Activated T-cell treated with anti-CD3 and anti-CD28 coated beads, Interleukin-2, amount 50 U/mL, for 24 hours (primary cell): Measurements from ENCODE around the gene PAPPA2.
"Not testable (repeated sequence)": the region's sequence is repeated elsewhere in the genome, so short reads cannot be mapped to it uniquely, and the experiment has no call there.

Source experiments
- DNase-seq: peaks from one replicate; pipeline ENCODE4 v3.0.0-alpha.2; 2020
- H3K27ac Mint-ChIP-seq: 2 replicates; pipeline ENCODE4 v1.8.0; 2020; ENCODE audit warnings: mild to moderate bottlenecking, mixed read lengths
- H3K27me3 Mint-ChIP-seq: 2 replicates; pipeline ENCODE4 v1.8.0; 2020; ENCODE audit warnings: mixed read lengths
- H3K36me3 Mint-ChIP-seq: 2 replicates; pipeline ENCODE4 v1.8.0; 2020; ENCODE audit warnings: low read depth, mixed read lengths
- H3K4me1 Mint-ChIP-seq: 2 replicates; pipeline ENCODE4 v1.8.0; 2020; ENCODE audit warnings: low read depth, mixed read lengths
- H3K4me3 Mint-ChIP-seq: 2 replicates; pipeline ENCODE4 v1.8.0; 2020; ENCODE audit warnings: mild to moderate bottlenecking, moderate library complexity, mixed read lengths
- H3K9me3 Mint-ChIP-seq: 2 replicates; pipeline ENCODE4 v1.8.0; 2020; ENCODE audit warnings: mixed read lengths

The PAPPA2 gene

GRCh38 chr1:176744142-176744541, 281.2 kb downstream of the PAPPA2 start:
- Mint-ChIP-seq H3K27ac (no peak overlapping the region), H3K4me1 (no peaks in the 10 kb centered on the region), H3K9me3 (peaks cover 7% of the 10 kb centered on the region), H3K27me3 (no peaks in the 10 kb centered on the region), H3K36me3 (no peaks in the 10 kb centered on the region), H3K4me3 (no peak overlapping the region)
- no peak for DNase-seq

GRCh38 chr1:176745945-176746344, 283.0 kb downstream of the PAPPA2 start:
- no peaks in the 10 kb centered on the region for H3K4me1 Mint-ChIP-seq
- H3K9me3 Mint-ChIP-seq = peaks cover 9% of the 10 kb centered on the region
- no peak for DNase-seq
- no peak overlapping the region for H3K4me3 Mint-ChIP-seq
- no peaks in the 10 kb centered on the region for H3K36me3 Mint-ChIP-seq
- no peaks in the 10 kb centered on the region for H3K27me3 Mint-ChIP-seq
- H3K27ac Mint-ChIP-seq = no peak overlapping the region

GRCh38 chr1:176752505-176752904, 289.5 kb downstream of the PAPPA2 start:
- Mint-ChIP-seq H3K4me3 (no peak overlapping the region), H3K27ac (no peak overlapping the region), H3K36me3 (no peaks in the 10 kb centered on the region), H3K9me3 (peaks cover 10% of the 10 kb centered on the region), H3K27me3 (no peaks in the 10 kb centered on the region), H3K4me1 (no peaks in the 10 kb centered on the region)
- DNase-seq = no peak

GRCh38 chr1:176754676-176755075, 291.7 kb downstream of the PAPPA2 start:
- no peaks in the 10 kb centered on the region for H3K36me3 Mint-ChIP-seq
- no peak overlapping the region for H3K27ac Mint-ChIP-seq
- H3K27me3 Mint-ChIP-seq = no peaks in the 10 kb centered on the region
- no peaks in the 10 kb centered on the region for H3K4me1 Mint-ChIP-seq
- no peak overlapping the region for H3K4me3 Mint-ChIP-seq
- H3K9me3 Mint-ChIP-seq = peaks cover 5% of the 10 kb centered on the region
- no peak for DNase-seq

- H3K36me3 Mint-ChIP-seq, H3K9me3 Mint-ChIP-seq, DNase-seq, H3K27me3 Mint-ChIP-seq, H3K4me3 Mint-ChIP-seq, H3K4me1 Mint-ChIP-seq, H3K27ac Mint-ChIP-seq: not testable (repeated sequence)
These were observed 293.8 kb downstream of the PAPPA2 start for GRCh38 chr1:176756817-176757216.

GRCh38 chr1:176765608-176766007, 302.6 kb downstream of the PAPPA2 start:
- H3K27me3 Mint-ChIP-seq = peaks cover 3% of the 10 kb centered on the region
- no peaks in the 10 kb centered on the region for H3K9me3 Mint-ChIP-seq
- no peaks in the 10 kb centered on the region for H3K36me3 Mint-ChIP-seq
- no peaks in the 10 kb centered on the region for H3K4me1 Mint-ChIP-seq
- no peak overlapping the region for H3K27ac Mint-ChIP-seq
- H3K4me3 Mint-ChIP-seq = no peak overlapping the region
- no peak for DNase-seq

- no peaks in the 10 kb centered on the region for H3K4me1 Mint-ChIP-seq
- peaks cover 3% of the 10 kb centered on the region for H3K27me3 Mint-ChIP-seq
- DNase-seq = no peak
- H3K36me3 Mint-ChIP-seq = no peaks in the 10 kb centered on the region
- H3K4me3 Mint-ChIP-seq = no peak overlapping the region
- no peaks in the 10 kb centered on the region for H3K9me3 Mint-ChIP-seq
- no peak overlapping the region for H3K27ac Mint-ChIP-seq
These were observed 303.8 kb downstream of the PAPPA2 start for GRCh38 chr1:176766779-176767178.

GRCh38 chr1:176767714-176768136, 304.8 kb downstream of the PAPPA2 start:
- DNase-seq = no peak
- Mint-ChIP-seq H3K4me1 (no peaks in the 10 kb centered on the region), H3K27me3 (peaks cover 3% of the 10 kb centered on the region), H3K9me3 (no peaks in the 10 kb centered on the region), H3K4me3 (no peak overlapping the region), H3K36me3 (no peaks in the 10 kb centered on the region), H3K27ac (no peak overlapping the region)

GRCh38 chr1:176768532-176768931, 305.6 kb downstream of the PAPPA2 start:
- Mint-ChIP-seq H3K4me3 (no peak overlapping the region), H3K36me3 (no peaks in the 10 kb centered on the region), H3K27me3 (peaks cover 3% of the 10 kb centered on the region), H3K4me1 (no peaks in the 10 kb centered on the region), H3K27ac (no peak overlapping the region), H3K9me3 (no peaks in the 10 kb centered on the region)
- DNase-seq = no peak

GRCh38 chr1:176770066-176770465, 307.1 kb downstream of the PAPPA2 start:
- H3K27ac Mint-ChIP-seq = no peak overlapping the region
- H3K4me1 Mint-ChIP-seq = no peaks in the 10 kb centered on the region
- H3K9me3 Mint-ChIP-seq = no peaks in the 10 kb centered on the region
- no peak for DNase-seq
- no peak overlapping the region for H3K4me3 Mint-ChIP-seq
- H3K36me3 Mint-ChIP-seq = no peaks in the 10 kb centered on the region
- H3K27me3 Mint-ChIP-seq = peaks cover 3% of the 10 kb centered on the region

GRCh38 chr1:176773038-176773437, 310.1 kb downstream of the PAPPA2 start:
- H3K4me1 Mint-ChIP-seq = no peaks in the 10 kb centered on the region
- no peak for DNase-seq
- no peak overlapping the region for H3K4me3 Mint-ChIP-seq
- no peaks in the 10 kb centered on the region for H3K9me3 Mint-ChIP-seq
- H3K36me3 Mint-ChIP-seq = no peaks in the 10 kb centered on the region
- H3K27ac Mint-ChIP-seq = no peak overlapping the region
- no peaks in the 10 kb centered on the region for H3K27me3 Mint-ChIP-seq

GRCh38 chr1:176774224-176774623, 311.2 kb downstream of the PAPPA2 start:
- H3K36me3 Mint-ChIP-seq = no peaks in the 10 kb centered on the region

GRCh38 chr1:176775378-176775777, 312.4 kb downstream of the PAPPA2 start:
- no peaks in the 10 kb centered on the region for H3K9me3 Mint-ChIP-seq
- no peak overlapping the region for H3K4me3 Mint-ChIP-seq
- DNase-seq = no peak
- no peaks in the 10 kb centered on the region for H3K27me3 Mint-ChIP-seq
- no peaks in the 10 kb centered on the region for H3K36me3 Mint-ChIP-seq
- no peaks in the 10 kb centered on the region for H3K4me1 Mint-ChIP-seq
- no peak overlapping the region for H3K27ac Mint-ChIP-seq

More at GRCh38 chr1:176774224-176774623, 311.2 kb downstream of the PAPPA2 start:
- no peak overlapping the region for H3K4me3 Mint-ChIP-seq
- DNase-seq = no peak
- H3K9me3 Mint-ChIP-seq = no peaks in the 10 kb centered on the region
- H3K4me1 Mint-ChIP-seq = no peaks in the 10 kb centered on the region
- H3K27me3 Mint-ChIP-seq = no peaks in the 10 kb centered on the region
- no peak overlapping the region for H3K27ac Mint-ChIP-seq

- Mint-ChIP-seq H3K4me3 (no peak overlapping the region), H3K4me1 (no peaks in the 10 kb centered on the region), H3K27me3 (no peaks in the 10 kb centered on the region), H3K36me3 (no peaks in the 10 kb centered on the region), H3K27ac (no peak overlapping the region), H3K9me3 (no peaks in the 10 kb centered on the region)
- no peak for DNase-seq
These were observed 313.0 kb downstream of the PAPPA2 start for GRCh38 chr1:176775996-176776395.

GRCh38 chr1:176778056-176778455, 315.1 kb downstream of the PAPPA2 start:
- no peak for DNase-seq
- H3K4me1 Mint-ChIP-seq = no peaks in the 10 kb centered on the region
- no peaks in the 10 kb centered on the region for H3K27me3 Mint-ChIP-seq
- no peaks in the 10 kb centered on the region for H3K9me3 Mint-ChIP-seq
- no peak overlapping the region for H3K4me3 Mint-ChIP-seq
- H3K27ac Mint-ChIP-seq = no peak overlapping the region
- H3K36me3 Mint-ChIP-seq = no peaks in the 10 kb centered on the region

GRCh38 chr1:176779992-176780328, 317.0 kb downstream of the PAPPA2 start:
- DNase-seq = no peak
- H3K4me3 Mint-ChIP-seq = no peak overlapping the region
- no peaks in the 10 kb centered on the region for H3K4me1 Mint-ChIP-seq
- no peaks in the 10 kb centered on the region for H3K27me3 Mint-ChIP-seq
- no peaks in the 10 kb centered on the region for H3K36me3 Mint-ChIP-seq
- H3K9me3 Mint-ChIP-seq = no peaks in the 10 kb centered on the region
- no peak overlapping the region for H3K27ac Mint-ChIP-seq
